Left kidney (tissue), 2 donors: ENCODE measurements around the gene PSMD9. TPM values are rescaled to one million over a fixed set of nuclear protein-coding genes. Genes with fewer than 3 reads are reported as not detected.
"Not testable (repeated sequence)": the region's sequence is repeated elsewhere in the genome, so short reads cannot be mapped to it uniquely, and the experiment has no call there.

Experiments
- DNase-seq: peaks from one replicate; pipeline ENCODE4 v3.0.0-alpha.2; 2013
- polyA plus RNA-seq: library from polyadenylated mRNA; unstranded; fragments of 120-200 nt; gene quantifications from one replicate; pipeline ENCODE4 v1.2.1, GENCODE V29; 2013; ENCODE audit not compliant: insufficient read length

PSMD9 gene
- polyA plus RNA-seq, 1 donor = 44.9 TPM

DNA sequence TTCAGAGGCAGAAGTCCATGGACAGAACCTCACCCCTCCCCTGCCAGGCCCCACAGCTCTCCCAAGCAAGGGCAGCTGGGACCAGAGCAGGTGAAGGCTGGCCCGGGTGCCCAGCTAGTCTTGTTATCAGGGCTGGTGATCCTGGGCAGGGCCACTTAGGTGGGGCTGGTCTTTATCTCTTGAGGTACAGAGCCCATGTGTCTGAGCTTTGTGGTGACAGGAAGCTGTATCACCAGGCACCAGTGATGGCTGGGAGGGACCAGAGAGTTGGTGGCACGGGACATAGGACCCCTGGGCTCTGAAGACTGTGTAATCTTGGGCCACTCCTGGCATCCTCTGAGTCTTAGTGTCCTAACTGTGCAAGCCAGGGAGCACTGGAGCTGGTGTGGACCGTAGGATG is 17.1 kb upstream of the PSMD9 start:
- DNase-seq = no peak

DNA sequence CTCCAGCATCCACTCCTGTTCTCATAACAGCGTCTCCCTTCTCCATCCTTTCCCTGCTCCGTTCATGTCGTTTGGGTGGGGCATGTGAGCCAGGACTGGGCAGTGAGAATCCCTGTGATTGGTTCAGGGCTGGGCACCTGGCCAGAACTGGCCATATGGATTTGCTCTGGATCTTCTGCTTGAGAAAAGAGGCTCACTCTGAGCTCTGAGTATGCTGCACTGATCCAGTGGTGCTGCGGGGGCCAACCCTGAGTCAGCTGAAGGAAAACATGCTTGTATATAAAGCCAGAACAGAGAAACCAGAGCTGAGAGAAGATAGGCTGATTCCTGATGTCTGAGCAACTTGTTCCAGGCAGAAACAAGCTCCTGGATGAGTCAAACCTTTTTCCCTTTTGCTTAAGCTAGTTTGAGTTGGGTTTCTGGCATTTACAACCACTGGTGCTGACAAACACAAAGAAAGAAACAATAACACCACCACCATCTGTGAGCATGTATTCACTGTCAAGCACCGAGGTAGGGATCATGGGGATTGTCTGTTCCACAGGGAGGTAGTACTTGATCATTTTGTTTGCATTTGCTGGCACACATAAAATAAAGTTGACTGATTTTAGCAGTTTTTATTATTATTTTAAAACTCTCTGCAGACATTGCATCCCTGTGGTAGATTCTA is 15.9 kb upstream of the PSMD9 start:
- DNase-seq = peak; percentile 58

GRCh38 chr12:121873216-121873569 is 15.4 kb upstream of the PSMD9 start:
- no peak for DNase-seq

GRCh38 chr12:121874071-121874470 is 14.5 kb upstream of the PSMD9 start:
- DNase-seq = no peak

GRCh38 chr12:121875582-121875981 is 13.0 kb upstream of the PSMD9 start:
- no peak for DNase-seq

DNA sequence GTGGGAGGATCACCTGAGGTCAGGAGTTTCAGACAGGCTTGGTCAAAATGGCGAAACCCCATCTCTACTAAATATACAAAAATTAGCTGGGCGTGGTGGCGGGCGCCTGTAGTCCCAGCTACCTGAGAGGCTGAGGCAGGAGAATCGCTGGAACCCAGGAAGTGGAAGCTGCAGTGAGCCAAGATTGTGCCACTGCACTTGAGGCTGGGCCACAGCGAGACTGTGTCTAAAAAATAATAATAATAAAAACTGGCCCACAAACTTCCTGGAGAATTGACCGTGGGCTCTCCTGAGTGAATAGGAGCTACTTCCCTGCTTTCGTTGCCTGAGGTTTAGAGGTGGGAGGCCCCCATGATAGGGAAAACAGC is 12.5 kb upstream of the PSMD9 start:
- not testable (repeated sequence) for DNase-seq

DNA sequence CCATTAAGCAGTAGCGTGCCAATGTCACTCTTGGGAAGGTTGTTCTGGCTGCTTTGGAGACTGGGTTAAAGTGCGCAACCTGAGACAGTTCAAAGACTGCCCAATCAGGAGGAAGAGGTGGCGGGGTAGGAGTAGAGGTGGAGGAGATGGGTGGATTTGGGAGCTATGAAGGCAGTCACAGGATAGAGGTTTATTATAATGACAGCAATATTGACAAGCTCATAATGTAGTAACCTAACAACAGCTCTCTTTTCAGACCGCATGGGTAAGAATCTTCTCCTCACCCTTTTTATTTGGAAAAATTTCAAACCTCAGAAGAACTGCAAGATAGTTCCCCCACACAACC is 5.3 kb upstream of the PSMD9 start:
- DNase-seq = no peak

DNA sequence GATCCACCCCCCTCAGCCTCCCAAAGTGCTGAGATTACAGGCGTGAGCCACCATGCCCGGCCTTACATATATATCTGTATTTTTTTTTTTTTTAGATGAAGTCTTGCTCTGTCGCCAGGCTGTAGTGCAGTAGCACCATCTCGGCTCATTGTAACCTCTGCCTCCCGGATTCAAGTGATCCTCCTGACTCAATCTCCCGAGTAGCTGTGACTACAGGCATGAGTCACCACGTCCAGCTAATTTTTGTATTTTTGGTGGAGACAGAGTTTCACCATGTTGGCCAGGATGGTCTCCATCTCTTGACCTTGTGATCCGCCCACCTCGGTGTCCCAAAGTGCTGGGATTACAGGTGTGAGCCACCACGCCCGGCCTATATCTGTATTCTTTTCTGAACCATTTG is 3.5 kb upstream of the PSMD9 start:
- not testable (repeated sequence) for DNase-seq

GRCh38 chr12:121888083-121888477 is 510 bp upstream of the PSMD9 start:
- DNase-seq = no peak

- no peak for DNase-seq
These were observed 659 bp downstream of the PSMD9 start for GRCh38 chr12:121889274-121889624.

DNA sequence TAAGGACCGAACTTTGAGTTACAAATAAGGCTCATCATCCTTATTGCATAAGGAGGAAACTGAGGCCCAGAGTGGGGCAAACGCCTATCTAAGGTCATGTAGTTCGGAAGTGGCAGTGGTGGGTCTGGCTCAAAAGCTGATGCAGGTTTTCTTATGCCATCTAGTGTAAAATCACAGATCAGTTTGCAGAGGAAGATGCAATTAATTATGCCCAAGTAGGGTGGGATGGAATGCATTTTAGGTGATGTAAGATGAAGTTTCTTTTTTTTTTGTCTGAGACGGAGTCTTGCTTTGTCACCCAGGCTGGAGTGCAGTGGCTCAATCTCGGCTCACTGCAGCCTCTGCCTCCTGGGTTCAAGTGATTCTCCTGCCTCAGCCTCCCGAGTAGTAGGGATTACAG is 1.1 kb downstream of the PSMD9 start:
- DNase-seq = not testable (repeated sequence)

DNA sequence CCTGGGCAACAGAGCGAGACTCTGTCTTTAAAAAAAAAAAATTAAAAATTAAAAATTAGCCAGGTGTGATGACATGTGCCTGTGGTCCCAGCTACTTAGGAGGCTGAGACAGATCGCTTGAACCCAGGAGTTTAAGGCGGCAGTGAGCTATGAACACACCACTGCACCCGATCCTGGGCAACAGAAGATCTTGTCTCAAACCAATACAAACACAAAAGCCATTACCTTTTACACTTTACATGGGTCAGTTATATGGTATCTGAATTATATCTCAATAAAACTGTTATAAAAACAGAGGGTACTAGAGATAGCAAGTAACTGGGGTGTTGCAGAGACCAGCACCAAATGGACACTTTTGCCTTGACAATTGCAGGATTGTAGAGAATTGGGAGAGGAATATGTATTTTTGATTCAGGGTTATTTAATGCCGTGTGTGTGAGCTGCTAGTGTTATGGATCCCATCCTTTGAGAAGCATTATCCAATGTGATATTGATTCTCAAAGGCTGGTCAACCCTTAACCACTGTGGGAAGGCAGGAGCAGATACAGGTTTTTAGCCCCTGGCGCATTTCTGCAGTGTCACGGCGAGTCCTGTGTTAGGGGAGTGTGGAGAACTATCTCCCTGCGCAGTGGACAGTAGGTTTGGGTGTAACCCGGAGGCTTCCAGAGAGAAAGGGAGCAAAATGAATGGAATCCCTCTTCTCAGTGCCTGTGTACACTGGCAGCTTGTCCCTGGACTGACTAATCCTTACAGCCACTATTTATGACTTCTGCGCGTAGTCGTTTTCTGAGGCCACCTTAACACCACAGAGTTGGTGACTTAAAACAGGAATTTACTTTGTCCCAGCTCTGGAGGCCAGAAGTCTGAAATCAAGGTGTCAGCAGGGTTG is 4.3 kb downstream of the PSMD9 start:
- DNase-seq = no peak

- no peak for DNase-seq
These were observed 5.4 kb downstream of the PSMD9 start for GRCh38 chr12:121893961-121894460.

DNA sequence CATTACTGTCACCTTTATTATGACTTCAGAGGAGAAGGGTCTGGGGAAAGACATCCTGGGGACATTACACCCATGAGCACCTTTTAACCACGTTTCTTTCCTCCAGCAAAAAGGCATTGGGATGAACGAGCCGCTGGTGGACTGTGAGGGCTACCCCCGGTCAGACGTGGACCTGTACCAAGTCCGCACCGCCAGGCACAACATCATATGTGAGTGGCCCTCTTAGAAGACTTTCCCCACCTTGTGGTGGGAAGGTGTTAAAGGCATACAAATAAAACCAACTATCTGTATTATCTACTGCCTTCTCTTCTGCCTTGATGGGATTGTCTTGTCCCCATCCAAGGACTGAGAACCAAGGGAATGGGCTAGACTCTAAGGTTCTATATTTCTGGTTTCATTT is 6.0 kb downstream of the PSMD9 start:
- DNase-seq = no peak

DNA sequence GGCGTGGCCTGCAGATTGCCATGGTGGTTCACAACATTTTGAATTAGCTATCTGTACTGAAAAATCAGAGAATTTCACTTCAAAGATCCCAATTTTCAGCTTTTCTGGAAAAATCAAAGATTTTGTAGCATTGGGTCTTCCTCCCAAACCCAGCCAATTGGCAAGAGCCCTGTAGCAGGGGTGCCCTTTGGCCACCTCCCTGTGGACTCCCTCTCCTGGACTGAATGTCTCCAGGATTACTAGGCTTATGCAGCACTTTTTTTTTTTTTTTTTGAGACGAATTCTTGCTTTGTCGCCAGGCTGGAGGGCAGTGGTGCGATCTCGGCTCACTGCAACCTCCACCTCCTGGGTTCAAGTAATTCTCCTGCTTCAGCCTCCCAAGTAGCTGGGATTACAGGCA is 9.7 kb downstream of the PSMD9 start:
- DNase-seq = no peak

DNA sequence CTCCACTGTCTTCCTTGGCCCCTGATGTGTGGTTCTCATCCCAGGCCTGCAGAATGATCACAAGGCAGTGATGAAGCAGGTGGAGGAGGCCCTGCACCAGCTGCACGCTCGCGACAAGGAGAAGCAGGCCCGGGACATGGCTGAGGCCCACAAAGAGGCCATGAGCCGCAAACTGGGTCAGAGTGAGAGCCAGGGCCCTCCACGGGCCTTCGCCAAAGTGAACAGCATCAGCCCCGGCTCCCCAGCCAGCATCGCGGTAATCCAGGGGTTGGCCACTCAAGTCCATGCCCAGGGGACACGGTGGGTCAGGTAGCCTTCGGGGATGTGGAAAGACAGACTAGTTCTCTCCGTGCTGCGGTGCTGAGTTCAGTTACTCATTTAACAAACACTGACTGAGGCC is 11.0 kb downstream of the PSMD9 start:
- no peak for DNase-seq

DNA sequence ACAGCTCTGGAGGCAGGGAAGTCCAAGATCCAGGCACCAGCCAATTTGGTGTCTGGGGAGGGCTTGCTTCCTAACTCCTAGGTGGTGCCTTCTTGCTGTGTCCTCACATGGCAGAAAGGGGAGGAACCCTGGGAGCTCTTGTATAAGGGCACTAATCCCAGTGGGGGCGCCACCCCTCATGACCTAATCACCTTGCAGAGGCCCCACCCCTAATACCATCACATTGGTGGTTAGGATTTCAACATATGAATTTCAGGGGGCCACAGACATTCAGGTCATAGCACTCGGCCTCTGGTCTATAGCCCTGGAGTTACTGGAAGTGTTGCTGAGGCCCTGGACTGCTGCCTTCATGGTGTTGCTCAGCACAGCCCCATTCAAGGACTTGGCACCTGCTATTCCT is 14.6 kb downstream of the PSMD9 start:
- DNase-seq = no peak

- no peak for DNase-seq
These were observed 17.2 kb downstream of the PSMD9 start for GRCh38 chr12:121905746-121906145.

DNA sequence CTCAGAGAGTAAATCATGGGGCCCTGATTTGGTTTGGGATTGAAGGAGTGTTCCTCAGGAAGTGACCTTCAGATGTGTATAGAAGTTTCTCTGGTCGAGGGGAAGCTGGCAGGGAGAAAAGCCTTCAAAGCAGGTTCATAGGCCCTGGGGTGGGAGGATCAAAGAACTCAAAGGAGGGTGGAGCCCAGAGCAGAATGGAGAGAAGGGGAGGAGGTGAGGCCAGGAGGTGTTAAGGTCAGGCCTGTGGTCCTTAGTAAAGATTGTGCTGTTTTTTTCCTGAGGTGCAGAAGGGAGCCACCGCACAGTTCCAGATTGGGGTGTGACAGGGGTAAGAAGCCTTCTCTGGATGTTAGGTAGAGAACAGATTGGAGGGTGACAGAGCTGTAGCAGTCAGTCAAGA is 20.1 kb downstream of the PSMD9 start:
- no peak for DNase-seq

DNA sequence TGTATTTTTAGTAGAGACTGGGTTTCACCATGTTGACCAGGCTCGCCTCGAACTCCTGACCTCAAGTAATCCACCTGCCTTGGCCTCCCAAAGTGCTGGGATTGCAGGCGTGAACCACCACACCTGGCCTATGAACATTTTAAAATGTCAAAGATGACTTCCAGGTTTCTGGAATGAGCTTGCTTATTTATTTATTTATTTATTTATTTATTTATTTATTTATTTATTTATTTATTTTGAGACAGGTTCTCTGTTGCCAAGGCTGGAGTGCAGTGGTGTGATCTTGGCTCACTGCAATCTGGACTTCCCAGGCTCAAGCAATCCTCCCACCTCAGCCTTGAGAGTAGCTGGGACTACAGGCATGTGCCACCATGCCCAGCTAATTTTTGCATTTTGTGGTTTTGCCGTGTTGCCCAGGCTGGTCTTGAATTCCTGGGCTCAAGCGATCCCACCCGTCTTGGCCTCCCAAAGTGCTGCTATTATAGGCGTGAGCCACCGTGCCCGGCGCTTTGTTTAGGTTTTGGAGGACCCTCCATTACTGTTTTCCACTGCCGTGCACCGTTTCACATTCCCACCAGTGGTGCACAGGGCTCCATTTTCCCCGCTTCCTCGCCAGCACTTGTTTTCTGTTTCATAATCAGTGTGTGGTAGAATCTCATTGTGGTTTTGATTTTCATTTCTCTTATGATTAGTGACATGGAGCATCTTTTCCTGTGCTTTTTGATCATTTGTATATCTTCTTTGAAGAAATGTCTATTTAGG is 23.4 kb downstream of the PSMD9 start:
- DNase-seq = no peak

DNA sequence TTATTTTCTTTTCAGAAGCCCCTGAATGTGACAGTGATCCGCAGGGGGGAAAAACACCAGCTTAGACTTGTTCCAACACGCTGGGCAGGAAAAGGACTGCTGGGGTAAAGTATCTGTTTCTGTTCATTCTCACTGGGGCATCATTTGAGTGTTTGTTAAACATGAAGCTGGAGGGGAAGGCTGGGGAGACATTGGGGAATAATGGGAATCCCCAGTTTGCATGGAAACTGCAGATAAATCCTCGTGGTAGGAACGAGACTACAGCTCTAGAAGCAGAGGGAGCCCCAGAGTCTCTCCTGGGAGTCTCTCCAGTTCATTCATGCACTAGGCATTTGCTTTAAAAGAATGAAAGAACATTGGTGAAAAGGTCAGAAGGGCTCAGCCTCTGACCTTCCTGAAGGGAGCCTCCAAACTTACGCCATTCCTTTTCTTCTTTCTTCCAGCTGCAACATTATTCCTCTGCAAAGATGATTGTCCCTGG is 27.3 kb downstream of the PSMD9 start:
- DNase-seq = no peak

GRCh38 chr12:121916719-121917118 is 28.1 kb downstream of the PSMD9 start:
- no peak for DNase-seq
